ENCODE results near the gene KCNIP1. TPM values are rescaled to one million over a fixed set of nuclear protein-coding genes. Genes with fewer than 3 reads are reported as not detected.

The KCNIP1 gene
- total RNA-seq, 4 donors from 2014 or later: not detected

- TF ChIP-seq, protein P1, sequence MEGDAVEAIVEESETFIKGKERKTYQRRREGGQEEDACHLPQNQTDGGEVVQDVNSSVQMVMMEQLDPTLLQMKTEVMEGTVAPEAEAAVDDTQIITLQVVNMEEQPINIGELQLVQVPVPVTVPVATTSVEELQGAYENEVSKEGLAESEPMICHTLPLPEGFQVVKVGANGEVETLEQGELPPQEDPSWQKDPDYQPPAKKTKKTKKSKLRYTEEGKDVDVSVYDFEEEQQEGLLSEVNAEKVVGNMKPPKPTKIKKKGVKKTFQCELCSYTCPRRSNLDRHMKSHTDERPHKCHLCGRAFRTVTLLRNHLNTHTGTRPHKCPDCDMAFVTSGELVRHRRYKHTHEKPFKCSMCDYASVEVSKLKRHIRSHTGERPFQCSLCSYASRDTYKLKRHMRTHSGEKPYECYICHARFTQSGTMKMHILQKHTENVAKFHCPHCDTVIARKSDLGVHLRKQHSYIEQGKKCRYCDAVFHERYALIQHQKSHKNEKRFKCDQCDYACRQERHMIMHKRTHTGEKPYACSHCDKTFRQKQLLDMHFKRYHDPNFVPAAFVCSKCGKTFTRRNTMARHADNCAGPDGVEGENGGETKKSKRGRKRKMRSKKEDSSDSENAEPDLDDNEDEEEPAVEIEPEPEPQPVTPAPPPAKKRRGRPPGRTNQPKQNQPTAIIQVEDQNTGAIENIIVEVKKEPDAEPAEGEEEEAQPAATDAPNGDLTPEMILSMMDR (IDR thresholded peaks at IDR 0.05): no peak
- TF ChIP-seq POLR2A (IDR thresholded peaks at IDR 0.05): no peak
- H3K9me3 ChIP-seq: no peaks in the 10 kb centered on the region
- H3K4me3 ChIP-seq: no peak overlapping the region
- no peak overlapping the region for H3K27ac ChIP-seq
- H3K36me3 ChIP-seq: no peaks in the 10 kb centered on the region
- no peaks in the 10 kb centered on the region for H3K4me1 ChIP-seq
- H3K27me3 ChIP-seq: no peaks in the 10 kb centered on the region
- DNase-seq: no peak
Measured at GRCh38 chr5:170563824-170564567, 60.2 kb downstream of the KCNIP1 start.

- H3K4me1 ChIP-seq: no peaks in the 10 kb centered on the region
- H3K4me3 ChIP-seq: no peak overlapping the region
- no peak for DNase-seq
- no peaks in the 10 kb centered on the region for H3K36me3 ChIP-seq
- no peak overlapping the region for H3K27ac ChIP-seq
- H3K9me3 ChIP-seq: no peaks in the 10 kb centered on the region
- TF ChIP-seq POLR2A (IDR thresholded peaks at IDR 0.05): no peak
- no peaks in the 10 kb centered on the region for H3K27me3 ChIP-seq
Measured at GRCh38 chr5:170565072-170565471, 61.3 kb downstream of the KCNIP1 start.

DNA sequence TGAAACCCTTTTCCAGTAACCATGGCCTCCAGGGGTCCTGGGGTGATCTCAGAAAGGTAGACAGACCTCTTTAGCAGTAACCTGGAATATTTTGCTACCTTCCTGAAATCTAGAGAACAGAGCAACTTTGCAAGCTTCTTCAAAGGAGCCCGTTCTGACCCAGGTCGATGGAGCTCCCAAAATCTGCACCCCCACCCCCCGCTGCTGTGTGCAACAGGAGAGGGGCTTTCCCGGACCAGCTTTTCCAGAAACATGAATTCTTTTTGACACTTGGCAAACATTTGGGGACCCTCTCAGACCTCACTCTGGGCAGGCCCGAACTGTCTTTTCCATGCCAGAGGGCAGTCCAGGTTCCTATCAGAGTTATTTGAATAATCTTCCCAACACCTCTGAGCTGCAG is 65.3 kb downstream of the KCNIP1 start:
- no peak overlapping the region for H3K4me3 ChIP-seq
- H3K27ac ChIP-seq: no peak overlapping the region
- DNase-seq: no peak
- no peaks in the 10 kb centered on the region for H3K36me3 ChIP-seq
- no peak for TF ChIP-seq POLR2A (IDR thresholded peaks at IDR 0.05)
- TF ChIP-seq, protein P1 (IDR thresholded peaks at IDR 0.05): no peak
- no peaks in the 10 kb centered on the region for H3K9me3 ChIP-seq
- H3K27me3 ChIP-seq: no peaks in the 10 kb centered on the region
- H3K4me1 ChIP-seq: no peaks in the 10 kb centered on the region

GRCh38 chr5:170570476-170570875 is 66.7 kb downstream of the KCNIP1 start:
- DNase-seq: no peak
- TF ChIP-seq, protein P1 (IDR thresholded peaks at IDR 0.05): no peak
- no peak for TF ChIP-seq POLR2A (IDR thresholded peaks at IDR 0.05)
- Histone ChIP-seq H3K36me3 (no peaks in the 10 kb centered on the region), H3K4me1 (no peaks in the 10 kb centered on the region), H3K27me3 (no peaks in the 10 kb centered on the region), H3K27ac (no peak overlapping the region), H3K4me3 (no peak overlapping the region), H3K9me3 (no peaks in the 10 kb centered on the region)

DNA sequence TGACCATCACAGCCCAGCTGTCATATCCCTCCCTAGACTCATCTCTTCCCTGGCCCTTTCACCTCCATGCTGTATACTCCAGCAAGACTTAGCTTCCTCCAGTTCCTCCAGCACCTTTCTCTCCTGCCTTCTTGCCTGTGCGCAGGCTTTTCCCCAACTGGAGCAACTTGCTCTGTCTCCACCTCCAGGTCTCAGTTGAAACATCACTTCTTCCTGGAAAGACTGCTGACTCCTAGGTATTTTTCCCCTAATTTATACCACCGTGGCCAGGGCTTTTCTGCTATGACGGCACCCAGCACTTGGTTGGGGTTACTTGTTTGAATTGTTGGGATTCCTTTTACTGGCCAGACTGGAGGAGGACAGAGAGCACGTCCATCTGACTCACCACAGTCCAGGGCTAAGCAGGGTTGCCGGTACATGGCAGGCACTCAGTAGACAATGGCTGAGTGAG is 67.5 kb downstream of the KCNIP1 start:
- no peaks in the 10 kb centered on the region for H3K4me1 ChIP-seq
- no peak for DNase-seq
- no peak overlapping the region for H3K27ac ChIP-seq
- no peaks in the 10 kb centered on the region for H3K27me3 ChIP-seq
- TF ChIP-seq, protein P1 (IDR thresholded peaks at IDR 0.05): no peak
- no peak for TF ChIP-seq POLR2A (IDR thresholded peaks at IDR 0.05)
- no peaks in the 10 kb centered on the region for H3K9me3 ChIP-seq
- H3K36me3 ChIP-seq: no peaks in the 10 kb centered on the region
- H3K4me3 ChIP-seq: no peak overlapping the region

DNA sequence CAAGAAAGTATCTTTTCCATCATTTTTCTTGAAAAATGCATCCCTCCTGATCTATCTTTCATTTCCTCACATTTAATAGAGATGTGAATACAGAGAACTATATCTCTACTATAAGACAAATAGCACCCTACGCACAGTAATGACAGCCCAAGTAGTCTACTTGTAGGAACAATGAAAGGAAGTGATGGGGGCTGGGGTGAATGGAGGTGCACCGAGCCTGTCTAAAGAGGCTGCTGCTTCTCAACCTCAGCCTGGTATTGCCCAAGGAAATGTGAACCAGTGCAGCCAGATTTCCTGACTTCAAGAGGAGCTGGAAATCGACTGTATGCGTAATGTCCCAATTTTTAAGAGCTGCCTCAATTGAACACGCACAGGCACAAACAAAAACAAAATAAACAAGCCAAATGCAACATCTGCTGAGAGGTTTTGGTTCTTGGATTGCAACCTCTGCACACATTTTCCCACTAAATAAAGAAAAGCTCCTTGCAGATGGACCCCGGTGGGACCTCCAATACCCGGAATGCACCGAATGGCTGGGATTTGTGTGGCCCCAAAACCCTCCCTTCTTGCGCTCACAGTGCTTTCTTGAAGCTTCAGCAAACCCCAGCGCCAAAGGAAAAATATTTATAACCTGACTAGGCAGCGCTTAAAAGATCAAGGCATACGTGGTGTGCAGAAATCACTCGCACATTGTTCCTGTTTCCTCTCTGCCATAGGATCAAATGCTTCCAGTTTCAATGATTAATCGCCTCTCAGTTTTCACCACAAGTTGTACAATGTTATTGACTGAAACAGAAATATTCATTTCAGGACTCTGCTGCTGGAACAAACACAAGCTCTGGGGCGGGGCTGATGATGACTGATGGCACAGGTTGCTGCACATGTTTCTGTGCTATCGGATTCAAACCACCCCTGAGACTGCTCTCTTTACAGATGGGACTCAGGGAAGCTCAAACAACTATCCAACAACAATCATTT is 68.3 kb downstream of the KCNIP1 start:
- no peak for DNase-seq
- Histone ChIP-seq H3K36me3 (no peaks in the 10 kb centered on the region), H3K27ac (no peak overlapping the region)

More for the DNA sequence above, 68.3 kb downstream of the KCNIP1 start:
- no peak overlapping the region for H3K4me3 ChIP-seq
- H3K27me3 ChIP-seq: no peaks in the 10 kb centered on the region
- H3K9me3 ChIP-seq: no peaks in the 10 kb centered on the region
- TF ChIP-seq, protein P1 (IDR thresholded peaks at IDR 0.05): no peak
- no peak for TF ChIP-seq POLR2A (IDR thresholded peaks at IDR 0.05)
- H3K4me1 ChIP-seq: no peaks in the 10 kb centered on the region
